T-helper 17 cell (primary cell): ENCODE measurements around the gene ATP2A1. TPM values are rescaled to one million over a fixed set of nuclear protein-coding genes. Genes with fewer than 3 reads are reported as not detected.

Experiments used
- ATAC-seq: fragments of 150-1000 bp; cut with Tn5 transposase; 2 replicates; pipeline ENCODE4 v1.10.0; 2021; ENCODE audit warnings: mild to moderate bottlenecking, moderate library complexity
- DNase-seq, 3 donors: peaks; one replicate each; pipeline versions ENCODE4 v3.0.0 to v3.0.0-alpha.2; 2020 to 2021
- H3K9me3 ChIP-seq: one replicate; pipeline ENCODE4 v1.7.0; 2013; ENCODE audit warnings: low read length, mild to moderate bottlenecking; ENCODE audit not compliant: control insufficient read depth, poor library complexity, severe bottlenecking
- H3K27ac Mint-ChIP-seq: one replicate; pipeline ENCODE4 v1.8.0; 2022; ENCODE audit warnings: mild to moderate bottlenecking, moderate library complexity, mixed read lengths
- H3K27me3 Mint-ChIP-seq: one replicate; pipeline ENCODE4 v1.8.0; 2022; ENCODE audit warnings: mixed read lengths
- H3K36me3 Mint-ChIP-seq: one replicate; pipeline ENCODE4 v1.8.0; 2022; ENCODE audit warnings: low read depth, mixed read lengths
- H3K4me1 Mint-ChIP-seq: one replicate; pipeline ENCODE4 v1.8.0; 2022; ENCODE audit warnings: mild to moderate bottlenecking, mixed read lengths
- H3K4me3 Mint-ChIP-seq: one replicate; pipeline ENCODE4 v1.8.0; 2022; ENCODE audit warnings: mild to moderate bottlenecking, moderate library complexity, mixed read lengths
- total RNA-seq, 4 donors: library from RNA in 2 of 4; stranded (reverse) in 2 of 4; gene quantifications; one replicate each; pipeline ENCODE4 v1.2.3 and lab custom pipeline; 2022 to 2026

ATP2A1 gene
- total RNA-seq, 2 donors from 2014 or later, result 0.75 to 1.7 TPM

DNA sequence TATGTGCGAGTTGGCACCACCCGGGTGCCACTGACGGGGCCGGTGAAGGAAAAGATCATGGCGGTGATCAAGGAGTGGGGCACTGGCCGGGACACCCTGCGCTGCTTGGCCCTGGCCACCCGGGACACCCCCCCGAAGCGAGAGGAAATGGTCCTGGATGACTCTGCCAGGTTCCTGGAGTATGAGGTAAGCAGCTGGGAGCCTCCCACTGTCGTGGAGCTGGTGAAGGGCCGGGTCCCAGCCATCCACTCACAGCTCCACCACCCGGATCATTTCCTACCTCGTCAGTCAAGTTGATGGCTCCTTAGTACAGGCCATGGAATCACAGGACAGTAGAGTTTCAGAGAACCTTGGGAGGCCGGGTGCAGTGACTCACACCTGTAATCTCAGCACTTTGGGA, 20.0 kb downstream of the ATP2A1 start:
- no peaks in the 10 kb centered on the region for H3K9me3 ChIP-seq
- Mint-ChIP-seq H3K4me3 (no peak overlapping the region), H3K4me1 (peaks cover 2% of the 10 kb centered on the region), H3K27ac (no peak overlapping the region), H3K36me3 (no peaks in the 10 kb centered on the region), H3K27me3 (no peaks in the 10 kb centered on the region)
- ATAC-seq (no peak), DNase-seq (no peak)

DNA sequence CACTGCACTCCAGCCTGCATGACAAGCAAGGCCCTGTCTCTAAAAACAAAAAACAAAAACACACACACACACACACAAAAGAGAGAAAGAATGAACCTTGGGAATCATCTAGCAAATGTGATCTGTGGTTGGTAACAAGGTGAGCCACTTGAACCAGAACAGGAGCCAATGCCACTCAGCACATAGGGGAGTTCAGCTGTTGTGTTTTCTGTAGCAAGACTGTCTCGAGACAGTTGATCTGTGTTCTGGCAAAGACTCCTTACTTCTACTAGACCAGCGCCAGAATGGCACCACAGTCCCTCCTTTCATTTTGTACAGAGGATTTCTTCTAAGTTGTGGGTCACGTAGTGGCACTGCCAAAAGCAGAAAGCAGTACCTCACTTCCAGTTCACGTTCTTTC, 20.7 kb downstream of the ATP2A1 start:
- Mint-ChIP-seq H3K4me3 (no peak overlapping the region), H3K27me3 (no peaks in the 10 kb centered on the region), H3K36me3 (no peaks in the 10 kb centered on the region), H3K27ac (no peak overlapping the region), H3K4me1 (peaks cover 2% of the 10 kb centered on the region)
- no peaks in the 10 kb centered on the region for H3K9me3 ChIP-seq
- no peak for DNase-seq
- ATAC-seq, result no peak

DNA sequence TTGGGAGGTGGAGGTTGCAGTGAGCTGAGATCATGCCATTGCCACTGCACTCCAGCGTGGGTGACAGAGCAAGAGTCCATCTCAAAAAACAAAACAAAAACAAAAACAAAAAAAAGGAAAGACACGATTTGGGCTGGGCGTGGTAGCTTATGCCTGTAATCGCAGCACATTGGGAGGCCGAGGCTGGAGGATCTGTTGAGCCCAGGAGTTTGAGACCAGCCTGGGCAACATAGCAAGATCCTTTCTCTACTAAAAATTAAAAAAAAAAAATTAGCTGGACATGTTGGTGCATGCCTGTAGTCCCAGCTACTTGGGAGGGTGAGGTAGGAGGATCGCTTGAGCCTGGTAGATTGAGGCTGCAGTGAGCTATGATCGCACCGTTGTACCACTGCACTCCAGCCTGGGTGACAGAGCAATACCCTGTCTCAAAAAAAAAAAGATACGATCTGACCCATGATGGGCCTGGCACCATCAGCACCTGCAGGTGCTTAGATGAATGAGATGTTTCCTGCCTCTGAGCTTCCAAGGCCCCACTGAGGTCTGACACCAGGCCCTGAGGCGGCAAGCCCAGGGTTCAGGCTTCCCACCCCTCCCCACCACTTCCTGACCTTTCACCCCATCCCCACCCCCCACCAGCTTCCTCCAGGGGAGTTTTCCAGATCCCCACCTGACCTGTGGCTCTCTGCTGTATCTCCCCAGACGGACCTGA, 21.7 kb downstream of the ATP2A1 start:
- no peaks in the 10 kb centered on the region for H3K27me3 Mint-ChIP-seq
- no peak overlapping the region for H3K4me3 Mint-ChIP-seq
- no peaks in the 10 kb centered on the region for H3K36me3 Mint-ChIP-seq
- ATAC-seq (no peak), DNase-seq (no peak)
- no peak overlapping the region for H3K27ac Mint-ChIP-seq
- H3K9me3 ChIP-seq, result no peaks in the 10 kb centered on the region
- H3K4me1 Mint-ChIP-seq, result peaks cover 4% of the 10 kb centered on the region

DNA sequence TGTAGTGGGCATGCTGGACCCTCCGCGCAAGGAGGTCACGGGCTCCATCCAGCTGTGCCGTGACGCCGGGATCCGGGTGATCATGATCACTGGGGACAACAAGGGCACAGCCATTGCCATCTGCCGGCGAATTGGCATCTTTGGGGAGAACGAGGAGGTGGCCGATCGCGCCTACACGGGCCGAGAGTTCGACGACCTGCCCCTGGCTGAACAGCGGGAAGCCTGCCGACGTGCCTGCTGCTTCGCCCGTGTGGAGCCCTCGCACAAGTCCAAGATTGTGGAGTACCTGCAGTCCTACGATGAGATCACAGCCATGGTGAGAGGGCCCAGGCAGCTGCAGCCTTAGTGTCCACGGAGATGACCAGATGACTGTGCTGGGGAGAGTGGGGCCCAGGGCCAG, 22.3 kb downstream of the ATP2A1 start:
- Mint-ChIP-seq H3K4me1 (peaks cover 4% of the 10 kb centered on the region), H3K27me3 (no peaks in the 10 kb centered on the region), H3K4me3 (no peak overlapping the region), H3K27ac (peak overlapping the region; percentile 34), H3K36me3 (no peaks in the 10 kb centered on the region)
- DNase-seq (no peak), ATAC-seq (no peak)
- no peaks in the 10 kb centered on the region for H3K9me3 ChIP-seq

DNA sequence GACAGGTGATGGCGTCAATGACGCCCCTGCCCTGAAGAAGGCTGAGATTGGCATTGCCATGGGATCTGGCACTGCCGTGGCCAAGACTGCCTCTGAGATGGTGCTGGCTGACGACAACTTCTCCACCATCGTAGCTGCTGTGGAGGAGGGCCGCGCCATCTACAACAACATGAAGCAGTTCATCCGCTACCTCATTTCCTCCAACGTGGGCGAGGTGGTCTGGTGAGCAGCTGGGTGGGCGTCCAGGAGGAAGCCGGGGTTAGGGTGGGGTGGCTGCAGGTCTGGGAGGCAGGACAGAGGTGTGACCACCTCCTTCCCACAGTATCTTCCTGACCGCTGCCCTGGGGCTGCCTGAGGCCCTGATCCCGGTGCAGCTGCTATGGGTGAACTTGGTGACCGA, 23.6 kb downstream of the ATP2A1 start:
- no peak for DNase-seq
- H3K9me3 ChIP-seq, result no peaks in the 10 kb centered on the region
- H3K27ac Mint-ChIP-seq, result no peak overlapping the region
- H3K27me3 Mint-ChIP-seq, result no peaks in the 10 kb centered on the region
- no peaks in the 10 kb centered on the region for H3K36me3 Mint-ChIP-seq
- no peak for ATAC-seq
- no peak overlapping the region for H3K4me3 Mint-ChIP-seq
- peaks cover 4% of the 10 kb centered on the region for H3K4me1 Mint-ChIP-seq

DNA sequence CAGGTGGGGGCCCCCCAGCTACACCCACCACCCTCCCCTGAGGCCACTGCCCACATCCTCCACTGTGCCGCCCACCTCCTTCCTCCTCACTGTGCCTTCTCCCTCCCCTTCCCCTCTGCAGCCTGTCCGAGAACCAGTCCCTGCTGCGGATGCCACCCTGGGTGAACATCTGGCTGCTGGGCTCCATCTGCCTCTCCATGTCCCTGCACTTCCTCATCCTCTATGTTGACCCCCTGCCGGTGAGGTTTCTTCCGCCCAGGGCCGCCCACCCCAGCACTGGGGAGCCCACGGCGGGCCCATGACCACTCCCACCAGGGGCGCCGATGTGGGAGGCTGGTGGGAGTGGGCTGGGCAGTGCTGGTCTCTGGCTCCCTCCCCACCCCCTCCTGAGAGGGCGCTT, 24.6 kb downstream of the ATP2A1 start:
- peaks cover 4% of the 10 kb centered on the region for H3K4me1 Mint-ChIP-seq
- ATAC-seq (peak; percentile 20), DNase-seq (no peak)
- no peaks in the 10 kb centered on the region for H3K36me3 Mint-ChIP-seq
- H3K4me3 Mint-ChIP-seq, result no peak overlapping the region
- no peak overlapping the region for H3K27ac Mint-ChIP-seq
- H3K27me3 Mint-ChIP-seq, result no peaks in the 10 kb centered on the region
- no peaks in the 10 kb centered on the region for H3K9me3 ChIP-seq

DNA sequence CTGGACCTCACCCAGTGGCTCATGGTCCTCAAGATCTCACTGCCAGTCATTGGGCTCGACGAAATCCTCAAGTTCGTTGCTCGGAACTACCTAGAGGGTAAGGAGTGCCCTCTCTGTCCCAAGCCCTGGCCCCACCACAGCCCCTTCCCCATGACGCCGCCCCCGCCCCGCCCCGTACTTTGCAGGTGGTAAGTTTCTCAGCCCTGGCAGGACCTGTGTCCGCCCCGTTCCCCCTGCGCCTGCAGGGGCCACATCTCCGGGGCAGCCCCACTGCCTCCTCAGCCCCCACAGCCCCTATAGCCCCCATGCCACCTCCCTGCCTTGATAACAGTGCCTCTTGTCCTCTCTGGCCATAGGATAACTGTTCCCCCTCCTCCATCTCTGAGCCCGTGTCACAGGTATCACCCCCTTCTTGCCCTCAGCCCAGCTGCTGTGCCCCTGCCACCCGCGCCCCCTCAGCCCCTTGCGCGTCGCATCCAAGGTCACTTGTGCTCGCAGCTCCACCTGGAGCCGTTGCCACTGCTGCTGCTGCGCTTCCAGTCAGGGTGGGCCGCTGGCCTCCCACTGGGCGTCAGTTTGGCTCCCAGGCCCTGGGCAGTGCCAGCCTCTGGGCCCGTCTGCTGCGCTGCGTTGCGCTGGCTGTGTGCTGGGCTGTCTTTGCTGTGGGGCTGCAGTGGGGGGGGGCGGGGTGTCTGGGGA, 25.2 kb downstream of the ATP2A1 start:
- no peaks in the 10 kb centered on the region for H3K27me3 Mint-ChIP-seq

DNA sequence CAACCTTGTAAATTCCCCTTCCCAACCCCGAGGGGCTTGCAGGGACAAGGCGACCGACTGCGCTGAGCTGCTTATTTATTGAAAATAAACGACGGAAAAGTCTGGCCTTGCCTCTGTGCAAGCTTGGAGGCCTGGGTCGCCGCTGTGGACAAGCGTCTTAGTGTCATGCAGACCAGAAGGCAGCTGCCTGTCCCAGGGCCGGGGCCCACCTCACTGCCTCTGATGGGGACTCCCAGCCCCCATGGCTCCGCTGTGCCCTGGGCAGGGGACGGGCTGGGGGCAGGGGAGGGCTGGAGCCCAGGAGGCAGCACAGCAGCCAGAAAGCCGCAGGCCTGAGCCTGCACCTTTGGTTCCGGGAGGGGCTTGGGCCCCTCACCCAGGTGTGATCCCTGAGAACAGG, 26.1 kb downstream of the ATP2A1 start:
- no peaks in the 10 kb centered on the region for H3K36me3 Mint-ChIP-seq
- no peak overlapping the region for H3K4me3 Mint-ChIP-seq

More for the DNA sequence above, 25.2 kb downstream of the ATP2A1 start:
- H3K4me3 Mint-ChIP-seq, result no peak overlapping the region
- no peak overlapping the region for H3K27ac Mint-ChIP-seq
- H3K4me1 Mint-ChIP-seq, result peaks cover 4% of the 10 kb centered on the region
- peak; percentile 14 for ATAC-seq
- DNase-seq, result no peak
- no peaks in the 10 kb centered on the region for H3K36me3 Mint-ChIP-seq
- no peaks in the 10 kb centered on the region for H3K9me3 ChIP-seq

DNA sequence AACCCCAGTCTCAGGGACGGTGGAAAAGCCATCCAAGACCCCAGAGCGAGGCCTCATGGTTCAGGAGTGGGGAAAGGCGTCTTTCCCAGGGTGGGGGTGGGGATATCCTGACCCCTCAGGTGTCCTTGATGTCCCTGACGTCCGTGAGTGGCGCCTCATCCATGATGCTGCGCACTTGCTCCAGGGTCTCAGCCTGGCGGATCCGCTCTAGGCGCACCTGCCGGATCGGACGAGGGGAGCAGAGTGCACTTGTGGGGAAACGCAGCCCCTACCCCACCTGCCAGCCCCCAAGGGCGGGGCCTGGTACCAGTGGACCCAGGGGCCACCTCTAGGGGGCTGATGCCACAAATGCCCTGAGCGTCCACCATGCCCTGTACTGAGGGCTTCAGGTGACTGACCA, 26.5 kb downstream of the ATP2A1 start:
- Mint-ChIP-seq H3K36me3 (no peaks in the 10 kb centered on the region), H3K4me1 (peaks cover 4% of the 10 kb centered on the region), H3K4me3 (no peak overlapping the region), H3K27ac (no peak overlapping the region), H3K27me3 (no peaks in the 10 kb centered on the region)
- no peak for DNase-seq
- no peaks in the 10 kb centered on the region for H3K9me3 ChIP-seq
- ATAC-seq, result no peak

More for the DNA sequence above, 26.1 kb downstream of the ATP2A1 start:
- Mint-ChIP-seq H3K27me3 (no peaks in the 10 kb centered on the region), H3K4me1 (peaks cover 4% of the 10 kb centered on the region), H3K27ac (no peak overlapping the region)
- no peaks in the 10 kb centered on the region for H3K9me3 ChIP-seq
- no peak for DNase-seq
- ATAC-seq, result no peak

DNA sequence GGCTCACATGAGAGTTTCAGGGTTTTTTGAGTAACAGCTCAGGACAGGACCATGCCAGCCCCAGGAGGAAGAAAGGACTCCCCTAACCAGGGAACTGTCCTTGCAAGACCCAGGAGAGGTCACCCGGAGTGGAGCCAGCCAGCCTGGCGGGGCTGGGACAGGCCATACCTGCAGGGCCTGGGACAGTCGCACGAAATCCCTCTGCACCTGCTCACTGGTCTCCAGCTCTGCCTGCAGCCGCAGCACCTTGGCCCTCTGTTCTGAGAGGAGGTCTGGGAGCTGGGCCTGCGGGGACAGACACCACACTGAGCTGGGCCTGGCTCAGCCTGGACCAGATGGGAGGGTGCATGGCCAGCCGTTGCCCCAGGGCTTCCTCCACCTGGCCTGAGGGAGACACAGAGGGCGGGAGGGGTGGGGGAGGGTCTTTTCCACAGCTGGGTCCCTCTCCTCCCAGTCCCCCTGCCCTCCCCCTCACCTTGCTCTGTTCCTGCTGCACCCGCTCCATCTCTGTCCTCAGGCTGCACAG, 27.0 kb downstream of the ATP2A1 start:
- H3K36me3 Mint-ChIP-seq, result no peaks in the 10 kb centered on the region
- no peak overlapping the region for H3K4me3 Mint-ChIP-seq

DNA sequence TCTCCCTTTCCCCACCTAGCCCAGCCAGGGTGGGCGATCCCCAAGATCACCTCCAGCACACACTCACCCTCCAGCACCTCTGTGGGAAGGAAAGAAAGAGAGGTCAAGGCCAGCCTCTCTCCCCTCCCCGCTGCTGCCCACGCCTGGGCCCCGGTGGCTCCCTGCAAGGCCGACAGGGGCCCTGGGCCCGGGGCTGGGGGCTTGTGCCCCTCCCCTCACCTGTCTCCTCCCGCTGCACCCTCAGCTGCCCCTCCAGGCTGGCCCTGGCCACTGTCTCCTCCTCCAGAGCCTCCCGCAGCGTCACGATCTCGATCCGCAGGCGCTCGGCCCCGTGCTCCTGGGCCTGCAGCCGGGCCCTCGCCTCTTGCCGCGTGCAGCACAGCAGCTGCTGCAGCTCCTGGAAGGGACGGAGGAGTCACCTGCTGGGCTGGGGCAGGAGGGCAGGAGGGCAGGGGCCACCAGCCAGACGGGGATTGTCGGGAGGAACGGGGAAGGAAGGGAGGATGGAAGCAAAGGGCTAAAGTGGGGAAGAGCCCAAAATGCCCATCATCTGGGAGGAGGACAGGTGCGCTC, 27.6 kb downstream of the ATP2A1 start:
- H3K27me3 Mint-ChIP-seq, result no peaks in the 10 kb centered on the region
- no peaks in the 10 kb centered on the region for H3K9me3 ChIP-seq
- ATAC-seq, result no peak
- H3K4me3 Mint-ChIP-seq, result no peak overlapping the region
- no peaks in the 10 kb centered on the region for H3K36me3 Mint-ChIP-seq
- DNase-seq, result no peak
- peaks cover 4% of the 10 kb centered on the region for H3K4me1 Mint-ChIP-seq
- H3K27ac Mint-ChIP-seq, result no peak overlapping the region

More for the DNA sequence above, 27.0 kb downstream of the ATP2A1 start:
- H3K9me3 ChIP-seq, result no peaks in the 10 kb centered on the region
- no peak overlapping the region for H3K27ac Mint-ChIP-seq
- peaks cover 4% of the 10 kb centered on the region for H3K4me1 Mint-ChIP-seq
- DNase-seq, result no peak
- ATAC-seq, result no peak
- H3K27me3 Mint-ChIP-seq, result no peaks in the 10 kb centered on the region

DNA sequence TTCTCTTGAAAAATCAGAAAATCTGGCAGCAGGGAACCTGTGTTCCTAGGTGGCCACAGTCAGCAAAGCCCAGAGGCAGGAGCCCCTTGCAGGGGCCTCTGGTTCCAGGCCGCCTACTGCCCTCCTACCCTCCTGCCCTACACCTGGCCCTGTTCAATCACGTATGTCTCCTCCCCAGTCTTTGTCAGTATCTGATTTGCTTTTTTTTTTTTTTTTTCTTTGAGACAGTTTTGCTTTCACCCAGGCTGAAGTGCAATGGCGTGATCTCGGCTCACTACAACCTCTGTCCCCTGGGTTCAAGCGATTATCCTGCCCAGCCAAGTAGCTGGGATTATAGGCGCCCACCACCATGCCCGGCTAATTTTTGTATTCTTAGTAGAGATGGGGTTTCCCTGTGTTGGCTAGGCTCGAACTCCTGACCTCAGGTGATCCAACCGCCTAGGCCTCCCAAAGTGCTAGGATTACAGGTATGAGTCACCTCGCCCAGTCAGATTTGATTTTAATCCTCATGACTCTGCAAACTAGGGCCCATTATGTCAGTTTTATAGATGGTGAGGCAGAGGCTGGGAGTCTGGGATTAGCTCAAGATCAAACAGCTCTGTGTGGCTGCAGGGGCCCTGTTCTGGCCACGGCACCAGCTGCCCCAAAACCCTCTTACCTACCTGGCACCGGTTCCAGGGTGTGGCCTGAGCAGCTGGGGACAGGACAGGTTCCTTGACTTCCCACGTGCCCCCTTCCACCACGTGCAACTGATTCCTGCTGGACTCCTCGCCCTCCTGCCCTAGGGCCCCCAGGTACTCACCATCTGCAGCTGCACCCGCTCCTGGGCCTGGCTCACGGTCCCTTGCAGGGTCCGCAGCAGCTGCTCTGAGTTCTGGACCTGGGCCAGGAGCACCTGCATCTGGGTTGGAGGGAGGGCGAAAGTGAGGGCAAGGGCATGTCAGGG, 32.1 kb downstream of the ATP2A1 start:
- Mint-ChIP-seq H3K4me3 (no peak overlapping the region), H3K36me3 (peaks cover 10% of the 10 kb centered on the region), H3K4me1 (no peaks in the 10 kb centered on the region), H3K27ac (no peak overlapping the region), H3K27me3 (no peaks in the 10 kb centered on the region)
- H3K9me3 ChIP-seq, result no peaks in the 10 kb centered on the region
- ATAC-seq, result no peak
- DNase-seq, result no peak

DNA sequence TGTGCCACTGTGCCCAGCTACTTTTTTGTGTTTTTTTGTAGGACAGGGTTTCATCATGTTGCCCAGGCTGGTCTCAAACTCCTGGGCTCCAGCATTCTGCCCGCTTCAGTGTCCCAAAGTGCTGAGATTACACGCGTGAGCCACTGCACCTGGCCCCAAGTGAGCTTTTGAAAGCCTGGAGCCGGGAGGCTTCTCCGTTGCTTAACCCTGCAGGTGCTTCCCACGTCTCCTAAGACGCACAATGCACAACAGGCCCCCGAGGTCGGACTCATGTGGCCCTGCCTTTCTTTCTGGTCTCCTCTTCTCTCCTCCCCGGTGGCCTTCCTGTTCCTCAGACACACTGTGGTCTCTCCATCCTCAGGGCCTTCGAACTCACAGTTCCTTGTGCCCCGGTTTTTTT, 34.3 kb downstream of the ATP2A1 start:
- Mint-ChIP-seq H3K36me3 (peaks cover 13% of the 10 kb centered on the region), H3K27ac (no peak overlapping the region), H3K4me1 (no peaks in the 10 kb centered on the region), H3K27me3 (no peaks in the 10 kb centered on the region), H3K4me3 (peak overlapping the region; percentile 63)
- ATAC-seq (no peak), DNase-seq (no peak)
- H3K9me3 ChIP-seq, result no peaks in the 10 kb centered on the region
